LoVo (cell line): ENCODE data around the gene ANTKMT.

Source experiments
- DNase-seq: peaks from one replicate; pipeline ENCODE4 v3.0.0-alpha.2; 2016; ENCODE audit warnings: low spot score

The ANTKMT gene

DNA sequence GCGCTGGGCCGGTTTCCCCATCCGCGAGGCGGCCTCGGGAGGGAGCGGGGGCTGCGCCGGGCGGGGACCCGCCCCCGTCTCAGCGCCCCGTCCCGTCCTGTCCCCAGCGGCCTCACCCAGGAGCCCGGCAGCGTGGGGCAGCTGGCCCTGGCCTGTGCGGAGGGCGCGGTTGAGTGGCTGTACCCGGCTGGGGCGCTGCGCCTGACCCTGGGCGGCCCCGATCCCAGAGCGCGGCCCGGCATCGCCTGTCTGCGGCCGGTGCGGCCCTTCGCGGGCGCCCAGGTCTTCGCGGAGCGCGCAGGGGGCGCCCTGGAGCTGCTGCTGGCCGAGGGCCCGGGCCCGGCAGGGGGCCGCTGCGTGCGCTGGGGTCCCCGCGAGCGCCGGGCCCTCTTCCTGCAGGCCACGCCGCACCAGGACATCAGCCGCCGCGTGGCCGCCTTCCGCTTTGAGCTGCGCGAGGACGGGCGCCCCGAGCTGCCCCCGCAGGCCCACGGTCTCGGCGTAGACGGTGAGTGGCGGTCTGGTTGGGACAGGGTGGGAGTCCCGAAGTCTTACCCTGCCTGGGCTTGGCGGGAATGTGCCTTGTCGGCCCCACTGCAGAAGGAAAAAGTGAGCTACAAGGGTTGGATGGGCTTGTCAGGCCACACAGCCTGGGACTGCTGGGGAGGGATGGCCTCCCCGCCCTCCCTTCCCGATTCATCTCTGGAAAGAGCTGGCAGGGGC lies 5.3 kb upstream of the ANTKMT start:
- DNase-seq, result peak; percentile 49

DNA sequence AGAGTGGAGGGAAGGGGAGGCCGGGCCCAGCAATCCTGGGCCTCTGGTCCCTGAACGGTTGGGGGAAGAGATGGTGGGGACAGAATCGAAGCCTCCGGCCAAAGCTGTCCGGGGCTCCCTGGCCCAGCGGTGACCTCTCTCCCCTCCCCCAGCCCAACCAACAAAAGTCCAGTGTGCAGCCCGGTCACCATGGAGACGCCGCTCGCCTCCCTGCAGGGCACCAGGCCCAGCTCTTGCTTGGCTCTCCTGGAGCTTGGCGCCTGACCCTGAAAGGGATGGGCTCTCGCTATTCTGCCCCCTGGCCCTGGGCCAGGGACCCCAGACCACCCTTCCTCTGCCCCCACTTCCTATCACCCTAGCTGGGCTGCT lies 4.8 kb upstream of the ANTKMT start:
- no peak for DNase-seq

DNA sequence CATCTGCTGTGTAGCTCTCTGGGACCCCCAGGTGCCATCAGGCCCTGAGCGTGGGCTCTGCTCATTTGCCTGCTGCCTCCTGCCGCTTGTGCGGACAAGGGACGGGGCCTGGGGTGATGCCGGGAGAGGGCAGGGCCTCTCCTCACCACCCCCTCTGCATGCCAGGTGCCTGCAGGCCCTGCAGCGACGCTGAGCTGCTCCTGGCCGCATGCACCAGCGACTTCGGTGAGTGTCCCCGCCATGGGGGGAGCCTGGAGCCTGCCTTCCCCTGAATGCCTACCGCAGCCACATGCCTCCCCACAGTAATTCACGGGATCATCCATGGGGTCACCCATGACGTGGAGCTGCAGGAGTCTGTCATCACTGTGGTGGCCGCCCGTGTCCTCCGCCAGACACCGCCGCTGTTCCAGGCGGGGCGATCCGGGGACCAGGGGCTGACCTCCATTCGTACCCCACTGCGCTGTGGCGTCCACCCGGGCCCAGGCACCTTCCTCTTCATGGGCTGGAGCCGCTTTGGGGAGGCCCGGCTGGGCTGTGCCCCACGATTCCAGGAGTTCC lies 4.1 kb upstream of the ANTKMT start:
- no peak for DNase-seq

DNA sequence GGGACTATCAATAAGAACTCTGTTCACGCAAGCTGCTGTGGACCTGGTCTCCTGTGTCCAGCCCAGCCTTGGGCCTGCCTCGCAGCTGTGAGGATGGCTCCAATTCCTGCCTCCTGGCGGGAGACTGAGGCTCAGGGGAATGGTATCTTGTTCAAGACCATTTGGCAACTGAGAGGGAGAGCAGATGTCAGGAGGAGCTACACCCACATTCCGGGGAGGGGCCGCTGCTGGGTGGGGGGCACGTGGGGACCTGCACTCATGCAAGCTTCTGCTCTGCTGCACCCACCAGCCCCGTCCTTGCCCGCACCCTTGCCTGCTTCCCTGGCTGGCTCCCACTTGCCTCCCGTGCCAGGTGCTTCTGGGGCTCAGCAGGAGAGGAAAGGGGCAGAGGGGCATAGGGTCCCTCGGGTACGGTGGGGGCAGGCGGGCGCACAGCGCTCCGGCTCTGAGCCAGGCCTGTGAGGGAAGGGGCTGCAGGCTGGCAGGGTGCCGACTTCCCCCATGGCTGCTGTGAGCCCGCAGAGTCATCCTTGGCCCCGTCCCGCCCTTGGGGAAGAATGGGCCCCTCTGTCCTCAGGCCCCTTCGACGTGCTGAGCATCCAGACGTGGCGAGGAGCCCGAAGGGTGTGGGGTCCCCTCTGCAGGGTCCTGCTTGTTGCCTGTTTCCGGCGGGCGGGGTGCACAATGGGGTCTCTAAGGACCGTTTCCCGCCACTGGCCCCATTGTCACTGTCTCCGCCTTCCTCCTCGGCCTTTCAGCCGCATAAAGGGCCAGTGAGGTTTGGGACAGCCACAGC lies 3.3 kb upstream of the ANTKMT start:
- DNase-seq, result no peak

DNA sequence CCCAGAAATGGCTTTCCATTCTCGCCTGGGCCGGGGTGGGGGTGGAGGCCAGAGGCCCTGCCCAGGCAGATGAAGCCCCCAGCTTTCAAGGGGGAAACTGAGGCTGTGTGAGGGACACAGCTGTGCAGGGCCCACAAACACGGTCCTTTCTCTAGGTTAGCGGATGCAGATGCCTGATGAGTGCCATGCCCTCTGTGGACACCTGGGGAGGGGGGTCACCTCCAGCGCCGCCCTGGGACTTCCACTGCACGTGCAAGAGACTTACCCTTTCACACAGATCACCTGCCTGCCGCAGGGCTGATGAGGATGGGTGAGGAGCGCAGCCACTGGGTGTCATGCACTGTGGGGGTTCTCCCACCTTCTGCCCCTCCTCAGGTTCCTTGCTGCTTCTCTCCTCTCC lies 2.6 kb upstream of the ANTKMT start:
- DNase-seq, result no peak

DNA sequence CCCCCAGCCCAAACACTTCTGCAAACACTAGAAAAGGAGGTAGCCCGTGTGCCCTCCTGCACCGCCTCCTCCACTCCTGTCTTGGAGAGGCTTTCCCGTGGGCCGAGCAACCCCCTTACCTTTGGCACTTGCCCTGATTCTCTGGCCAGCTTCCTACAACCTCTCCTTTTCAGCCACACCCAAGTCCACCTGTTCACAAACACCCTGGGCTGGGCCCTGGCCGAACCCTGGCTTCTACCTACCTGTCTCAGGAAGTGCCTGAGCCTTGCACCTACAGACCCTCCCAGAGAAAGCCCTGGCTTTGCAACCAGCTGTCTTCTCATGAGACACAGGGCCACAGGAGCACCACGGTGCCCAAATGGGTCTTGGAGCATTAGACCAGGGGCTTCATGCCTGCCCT lies 2.0 kb upstream of the ANTKMT start:
- no peak for DNase-seq

DNA sequence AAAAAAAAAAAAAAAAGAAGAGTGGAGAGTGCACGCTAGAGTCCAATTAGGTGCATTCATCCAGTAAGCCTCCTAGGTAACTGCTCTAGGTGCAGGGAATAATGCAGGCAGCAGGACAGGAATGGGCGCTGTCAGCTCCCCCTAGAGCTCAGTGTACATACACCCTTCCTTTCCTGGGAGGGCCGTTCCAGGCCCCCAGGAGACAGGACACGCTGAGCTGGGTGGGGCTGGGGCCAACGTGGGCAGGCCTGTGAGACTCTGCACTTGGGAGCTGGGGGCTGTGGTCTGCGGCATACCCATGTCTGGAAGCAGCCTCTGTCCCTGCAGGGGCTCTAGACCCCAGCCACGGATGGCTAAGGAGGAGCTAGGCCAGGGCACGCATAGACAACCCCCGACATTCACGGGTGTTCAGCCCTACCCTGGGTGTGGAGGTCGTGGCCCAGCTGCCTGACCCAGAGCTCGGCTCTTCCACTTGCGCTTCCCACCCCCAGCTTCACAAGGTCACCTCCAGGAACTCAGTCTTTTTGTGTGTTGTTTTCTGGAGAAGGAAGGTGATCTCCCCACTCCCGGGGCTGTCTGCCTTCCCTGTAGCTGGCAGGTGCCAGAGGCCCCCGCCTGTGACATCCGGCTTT lies 1.0 kb upstream of the ANTKMT start:
- peak; percentile 58 for DNase-seq

DNA sequence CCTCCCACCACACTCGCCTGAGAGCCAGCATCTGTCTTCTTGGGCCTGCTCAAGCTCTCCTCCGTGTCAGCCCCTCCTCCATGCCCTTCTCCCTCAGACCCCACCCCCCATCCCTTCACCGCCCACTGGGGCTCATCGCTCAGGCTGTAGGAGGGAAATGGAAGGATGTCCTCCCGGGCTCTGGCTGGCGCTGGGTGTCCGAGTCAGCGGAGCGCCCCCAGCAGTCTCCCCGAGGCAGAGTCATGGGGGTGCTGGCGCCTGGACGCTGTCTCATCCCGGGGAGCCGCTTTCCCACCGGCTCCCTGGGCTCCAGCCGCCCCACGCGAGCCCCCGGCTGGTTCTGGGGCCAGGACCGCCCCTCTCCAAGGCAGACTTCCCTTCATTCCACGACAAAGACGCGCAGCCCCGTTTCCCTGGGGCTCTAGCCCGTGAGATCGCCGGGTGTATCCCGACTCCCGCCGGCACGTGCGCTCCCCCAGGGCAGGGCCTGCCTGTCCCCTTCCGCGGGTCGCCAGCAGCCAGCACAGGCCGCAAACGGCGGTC lies 428 bp upstream of the ANTKMT start:
- DNase-seq, result peak; percentile 41

DNA sequence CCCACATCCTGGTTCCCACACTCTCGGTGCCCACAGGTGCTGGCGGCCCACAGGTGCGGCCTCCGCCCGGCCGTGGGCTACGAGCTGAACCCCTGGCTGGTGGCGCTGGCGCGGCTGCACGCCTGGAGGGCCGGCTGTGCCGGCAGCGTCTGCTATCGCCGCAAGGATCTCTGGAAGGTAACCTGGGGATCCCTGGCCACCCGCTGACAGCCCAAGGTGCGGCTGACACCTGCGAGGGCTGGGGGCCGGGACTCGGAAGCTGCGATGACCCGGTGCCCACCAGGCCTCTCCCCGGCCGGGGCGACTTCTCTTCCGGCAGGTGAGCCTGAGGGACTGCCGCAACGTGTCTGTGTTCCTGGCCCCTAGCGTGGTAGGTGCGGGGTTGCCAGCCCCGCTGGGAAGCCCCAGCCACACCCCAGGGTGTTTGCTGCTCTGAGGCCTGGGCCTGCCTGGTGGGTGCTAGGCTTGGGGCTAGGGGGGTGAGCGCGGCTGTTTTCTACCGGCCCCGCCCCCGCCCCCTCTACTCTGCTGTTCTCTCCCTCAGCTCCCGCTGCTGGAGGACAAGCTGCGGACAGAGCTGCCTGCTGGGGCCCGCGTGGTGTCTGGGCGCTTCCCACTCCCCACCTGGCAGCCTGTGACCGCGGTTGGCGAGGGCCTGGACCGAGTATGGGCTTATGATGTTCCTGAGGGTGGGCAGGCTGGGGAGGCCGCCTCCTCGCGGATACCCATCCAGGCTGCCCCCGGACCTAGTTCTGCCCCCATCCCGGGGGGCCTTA lies 1.0 kb downstream of the ANTKMT start:
- DNase-seq, result no peak

DNA sequence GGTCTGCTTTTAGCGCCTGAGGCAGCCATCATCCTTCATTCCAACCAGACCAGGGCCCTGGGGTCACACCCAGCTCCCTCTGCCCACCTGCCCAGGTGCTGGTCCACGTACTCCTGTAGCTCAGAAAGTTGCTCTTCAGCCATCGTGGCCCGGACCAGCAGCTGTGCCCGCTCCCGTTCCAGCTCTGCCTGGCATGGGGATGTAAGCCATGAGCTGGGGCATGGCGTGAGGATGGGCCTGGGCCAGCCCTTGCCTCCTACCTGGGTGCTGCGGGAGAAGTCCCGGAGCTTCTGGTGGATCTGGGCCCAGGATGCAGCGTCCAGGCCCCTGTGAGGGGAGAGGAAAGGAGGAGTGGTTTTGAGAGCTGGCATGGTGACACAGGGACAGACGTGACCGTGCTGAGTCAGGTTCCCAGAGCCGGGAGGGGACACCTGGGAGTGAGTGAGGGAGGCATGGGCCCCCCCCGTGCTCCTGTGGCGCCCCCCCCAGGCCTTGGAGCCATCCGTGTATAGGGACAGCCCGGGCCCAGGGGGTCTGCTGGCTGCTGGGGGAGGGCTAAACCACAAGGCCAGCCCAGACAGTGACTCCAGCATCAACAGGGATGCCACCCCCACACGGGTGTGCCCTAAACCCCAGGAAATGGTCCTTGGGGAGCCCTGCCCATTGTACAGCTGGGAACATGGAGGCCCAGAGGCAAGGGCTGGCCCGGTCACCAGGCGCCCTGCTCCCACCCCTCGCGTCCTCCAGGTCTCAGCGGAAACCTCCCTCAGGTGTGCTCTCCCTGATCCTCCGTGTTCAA lies 2.1 kb downstream of the ANTKMT start:
- no peak for DNase-seq

DNA sequence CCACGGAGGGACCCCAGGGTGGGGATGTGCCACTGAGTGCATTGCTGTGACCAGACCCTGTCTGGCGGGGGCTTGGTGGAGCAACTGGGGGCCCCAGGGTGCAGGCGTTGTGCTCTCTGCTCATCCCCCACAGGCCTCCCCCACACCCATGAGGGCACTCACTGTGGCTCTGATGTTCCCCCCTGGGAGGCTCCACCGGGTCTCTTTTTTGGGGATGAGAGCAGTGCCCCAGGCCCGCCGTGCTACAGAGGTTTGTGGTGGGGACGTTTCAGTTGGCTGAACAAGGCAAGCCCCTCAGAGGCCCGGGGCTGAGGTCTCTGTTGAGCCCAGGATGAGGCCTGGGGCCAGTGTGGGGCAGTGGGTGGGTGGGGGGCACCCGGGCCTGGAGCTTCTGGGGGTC lies 2.7 kb downstream of the ANTKMT start:
- no peak for DNase-seq

DNA sequence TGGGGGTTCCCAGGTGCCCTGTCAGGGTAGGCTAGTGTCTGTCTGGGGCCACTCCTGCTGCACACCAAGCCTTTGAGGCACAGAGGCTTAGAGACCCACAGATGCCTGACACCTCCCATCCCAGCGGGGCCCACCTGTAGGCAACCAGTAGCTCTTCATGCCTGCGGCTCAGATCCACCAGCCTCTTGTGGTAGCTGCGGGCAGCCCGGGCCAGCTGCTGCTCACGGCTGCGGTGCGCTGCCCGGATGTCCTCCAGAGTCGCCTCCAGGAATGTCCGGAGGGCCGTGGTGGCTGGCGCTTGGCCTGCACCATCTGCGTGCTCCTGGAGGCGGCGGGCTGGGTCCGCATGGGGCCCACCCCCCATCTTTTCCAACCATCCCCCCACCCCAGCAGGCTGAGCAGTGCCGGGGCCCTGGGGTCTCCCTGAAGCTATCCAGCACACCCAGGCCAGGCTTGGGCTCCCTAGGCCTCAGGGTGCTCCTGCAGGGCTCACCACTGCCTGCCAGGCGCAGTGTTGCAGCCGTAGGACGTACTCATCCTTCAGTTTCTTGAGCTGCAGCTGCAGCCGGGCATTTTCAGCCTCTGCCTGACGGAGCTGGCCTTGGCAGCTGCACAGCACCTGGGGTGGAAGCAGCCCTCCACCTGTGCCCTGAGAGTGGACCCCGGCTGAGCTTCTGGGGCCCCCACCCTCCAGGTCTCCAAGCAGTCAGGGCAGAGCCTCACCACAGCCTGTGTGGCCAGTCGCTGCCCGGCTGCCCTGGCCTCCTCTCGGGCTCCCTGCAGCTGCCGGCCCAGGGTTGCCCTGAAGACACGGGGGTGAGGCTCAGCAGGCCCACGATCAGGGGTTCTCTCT lies 3.5 kb downstream of the ANTKMT start:
- DNase-seq, result no peak

DNA sequence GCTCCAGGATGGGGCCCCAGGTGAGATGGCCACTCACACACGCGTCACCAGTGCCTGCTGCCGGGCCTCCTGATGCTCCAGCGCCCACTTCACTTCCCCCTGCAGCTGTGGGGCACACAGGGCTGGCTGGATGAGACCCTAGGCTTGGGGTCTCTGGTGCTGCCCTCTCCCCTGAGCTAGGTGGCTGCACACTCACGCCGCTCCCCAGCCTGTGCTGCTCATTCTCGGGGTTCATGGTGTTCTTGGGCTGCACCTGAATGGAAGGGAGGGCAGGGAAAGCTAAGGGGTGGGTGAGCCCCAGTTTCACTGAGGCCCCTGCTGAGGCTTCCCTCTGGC lies 4.1 kb downstream of the ANTKMT start:
- DNase-seq, result no peak

DNA sequence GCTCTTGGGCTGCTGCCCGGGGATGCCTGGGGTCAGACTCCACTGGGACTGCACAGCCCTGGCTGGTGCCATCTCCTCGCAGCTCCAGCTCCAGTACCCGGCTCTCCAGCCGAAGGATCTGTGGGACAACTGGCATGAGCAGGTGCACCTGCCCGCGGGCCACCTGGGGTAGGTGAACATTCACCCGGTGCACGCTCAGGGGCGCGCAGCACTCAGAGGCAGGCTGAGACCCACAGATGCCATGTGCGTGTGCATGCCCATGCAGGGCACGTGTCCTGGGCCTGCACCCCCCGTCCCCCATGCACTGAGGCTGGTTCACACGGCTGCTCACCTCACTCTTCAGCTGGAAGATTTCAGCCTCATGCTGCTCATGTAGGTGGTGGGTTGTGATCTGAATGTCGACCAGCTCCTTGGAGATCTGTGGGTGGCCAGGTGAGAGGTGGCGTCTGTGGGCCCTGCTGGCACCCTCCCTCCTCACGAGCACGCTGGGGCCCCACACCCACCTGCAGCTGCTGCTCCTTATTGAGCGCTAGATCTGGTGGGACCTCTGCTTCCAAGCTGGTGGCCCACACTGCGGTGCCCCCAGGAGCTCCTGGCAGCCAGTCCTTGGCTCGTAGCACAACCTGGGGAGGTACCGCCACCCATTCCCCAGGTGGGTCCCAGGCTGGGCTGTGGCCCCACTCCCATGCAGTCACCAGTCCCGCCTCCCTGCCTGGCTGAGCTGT lies 4.7 kb downstream of the ANTKMT start:
- DNase-seq, result no peak

DNA sequence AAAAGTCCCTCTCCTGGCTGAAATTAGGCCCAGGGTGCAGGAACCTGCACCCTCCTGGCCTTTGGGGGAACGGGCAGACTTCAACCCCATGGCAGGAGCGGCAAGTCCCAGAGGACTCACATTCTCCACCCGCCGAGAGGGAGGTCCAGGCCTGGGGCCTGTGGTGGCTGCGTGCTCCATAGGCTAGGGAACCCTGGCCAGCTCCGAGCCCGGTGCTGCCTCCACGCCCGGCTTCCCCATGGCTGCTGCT lies 5.2 kb downstream of the ANTKMT start:
- DNase-seq, result no peak

DNA sequence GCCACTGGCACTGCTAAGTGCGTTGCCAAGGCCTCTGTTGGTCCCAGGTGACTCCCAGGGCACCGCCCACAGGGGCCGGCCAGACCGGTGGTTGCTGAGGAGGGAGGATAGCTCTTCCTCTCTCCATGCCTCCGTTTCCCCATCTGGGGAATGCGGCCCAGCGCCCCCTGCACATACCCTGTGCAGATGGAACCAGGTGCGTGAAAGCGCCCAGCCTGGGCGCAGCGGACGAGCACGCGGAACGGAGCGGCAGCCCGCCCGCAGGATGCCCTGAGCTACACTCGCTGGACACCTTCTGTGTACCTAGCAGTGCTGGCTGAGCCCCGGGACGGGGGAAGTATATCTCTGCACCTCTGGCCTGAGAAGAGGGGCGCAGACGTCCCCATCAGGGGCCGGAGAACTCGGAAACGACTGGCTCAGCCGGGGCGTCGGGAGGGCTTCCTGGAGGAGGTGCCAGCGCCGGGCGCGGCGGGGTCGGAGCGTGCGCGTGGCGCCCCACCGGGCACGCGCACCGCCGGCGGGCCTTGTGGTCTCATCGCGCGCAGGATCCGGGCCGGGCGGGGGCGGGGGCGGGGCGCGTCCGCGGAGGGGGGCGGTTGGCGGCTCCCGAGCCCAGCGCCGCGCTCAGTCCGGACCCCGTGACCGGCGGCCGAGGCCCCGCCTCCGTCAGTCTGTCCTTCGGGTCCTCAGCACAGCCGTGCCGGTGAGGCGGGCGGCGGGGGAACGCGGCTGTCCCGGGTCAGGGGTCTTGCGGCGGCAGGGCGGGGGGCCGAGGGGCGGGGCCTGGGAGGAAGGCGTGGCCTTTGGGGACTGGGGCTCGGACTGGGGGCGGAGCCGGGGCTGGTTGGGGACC lies 5.7 kb downstream of the ANTKMT start, which contains the start of the genes CCDC78 and HAGHL:
Gene CCDC78 (minus strand): TSS at position 6 of the 853 bp plus-strand sequence. CDS start 76 bp downstream, outside the sequence.
Gene HAGHL (plus strand): TSS at position 669 of the 853 bp plus-strand sequence. CDS start 404 bp downstream, outside the sequence.
- peak; percentile 52 for DNase-seq

DNA sequence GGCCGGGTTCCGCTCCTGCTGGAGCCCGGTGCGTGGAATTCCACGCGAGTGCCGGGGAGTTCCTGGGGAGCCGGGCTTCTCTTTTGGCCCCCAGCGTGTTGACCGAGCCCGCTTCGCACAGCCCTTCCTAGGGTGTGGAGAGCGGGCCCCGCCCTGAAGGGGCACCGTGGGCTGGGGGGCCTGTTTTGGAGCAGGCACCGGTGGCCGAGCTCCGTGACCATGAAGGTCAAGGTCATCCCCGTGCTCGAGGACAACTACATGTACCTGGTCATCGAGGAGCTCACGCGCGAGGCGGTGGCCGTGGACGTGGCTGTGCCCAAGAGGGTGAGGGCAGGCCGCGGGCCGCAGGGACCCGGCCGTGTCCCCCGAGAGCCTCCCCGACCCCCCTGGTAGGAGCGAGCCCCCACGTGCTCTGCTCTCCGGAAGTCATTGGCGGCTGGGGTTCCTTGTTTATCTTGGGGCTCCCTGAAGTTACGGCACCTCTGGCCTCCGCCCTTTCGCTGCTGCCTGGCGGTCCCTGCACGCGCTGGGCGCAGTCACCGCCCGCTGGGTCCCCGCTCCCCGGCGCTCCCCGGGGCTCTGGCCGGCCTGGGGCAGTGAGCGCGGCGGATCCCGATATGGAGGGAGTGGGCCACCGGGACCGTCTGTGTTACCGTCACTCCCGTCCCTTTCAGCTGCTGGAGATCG lies 6.5 kb downstream of the ANTKMT start:
- no peak for DNase-seq
